ENCODE data around the gene FOLR2.
"Not testable (repeated sequence)": the region's sequence is repeated elsewhere in the genome, so short reads cannot be mapped to it uniquely, and the experiment has no call there.

The FOLR2 gene

DNA sequence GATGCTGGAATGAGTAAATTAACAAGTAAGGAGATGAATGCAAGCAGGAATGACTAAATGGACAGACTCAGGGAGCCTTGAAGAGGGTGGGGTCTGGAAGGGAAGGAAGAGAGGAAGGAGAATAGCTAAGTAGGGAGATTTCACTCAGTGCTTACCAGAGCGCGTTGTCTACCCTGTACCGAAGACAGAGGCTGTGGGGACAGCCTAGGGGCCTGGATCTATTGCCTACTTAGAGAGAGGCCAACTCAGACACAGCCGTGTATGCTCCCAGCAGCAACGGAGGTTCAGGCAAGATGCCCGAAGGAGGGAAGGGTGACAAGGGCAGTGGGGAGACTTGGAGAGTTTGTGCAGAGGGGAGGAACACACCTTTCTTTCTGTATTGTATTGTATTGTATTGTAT, at the start of gene FOLR2:
TSS of gene FOLR2 (plus strand) at position 157 of the 400 bp plus-strand sequence. CDS start 1,791 bp downstream, outside the sequence.
- DNase-seq (ENCODE audit: low read depth in 2 of 2) = no peak

DNA sequence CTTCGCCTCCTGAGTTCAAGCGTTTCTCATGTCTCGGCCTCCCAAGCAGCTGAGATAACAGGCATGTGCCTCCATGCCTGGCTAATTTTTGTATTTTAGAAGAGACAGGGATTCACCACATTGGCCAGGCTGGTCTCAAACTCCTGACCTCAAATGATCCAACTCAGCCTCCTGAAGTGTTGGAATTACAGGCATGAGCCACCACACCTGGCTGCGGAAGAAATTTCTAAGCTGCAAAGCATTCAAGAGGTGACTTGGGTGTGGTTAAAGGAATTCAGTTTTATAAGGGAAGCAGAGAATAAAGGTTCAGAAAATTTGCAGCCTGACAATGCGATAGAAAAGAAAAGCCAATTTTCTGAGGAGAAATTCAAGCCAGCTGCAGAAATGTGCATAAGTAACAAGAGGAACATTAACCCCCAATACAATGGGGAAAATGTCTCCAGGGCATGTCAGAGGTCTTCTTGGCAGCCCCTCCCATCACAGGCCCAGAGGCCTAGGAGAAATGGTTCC, 47.5 kb upstream of the FOLR2 start:
- DNase-seq (ENCODE audit: low read depth in 2 of 2) = not testable (repeated sequence)

DNA sequence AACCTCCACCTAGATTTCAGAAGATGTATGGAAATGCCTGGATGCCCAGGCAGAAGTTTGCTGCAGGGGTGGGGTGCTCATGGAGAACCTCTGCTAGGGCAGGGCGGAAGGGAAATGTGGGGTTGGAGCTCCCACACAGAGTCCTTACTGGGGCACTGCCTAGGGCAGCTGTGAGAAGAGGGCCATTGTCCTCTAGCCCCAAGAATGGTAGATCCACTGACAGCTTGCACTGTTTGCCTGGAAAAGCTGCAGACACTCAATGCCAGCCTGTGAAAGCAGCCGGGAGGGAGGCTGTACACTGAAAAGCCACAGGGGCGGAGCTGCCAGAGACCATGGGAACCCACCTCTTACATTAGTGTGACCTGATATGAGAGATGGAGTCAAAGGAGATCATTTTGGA, 46.8 kb upstream of the FOLR2 start:
- DNase-seq (ENCODE audit: low read depth in 2 of 2) = not testable (repeated sequence)

DNA sequence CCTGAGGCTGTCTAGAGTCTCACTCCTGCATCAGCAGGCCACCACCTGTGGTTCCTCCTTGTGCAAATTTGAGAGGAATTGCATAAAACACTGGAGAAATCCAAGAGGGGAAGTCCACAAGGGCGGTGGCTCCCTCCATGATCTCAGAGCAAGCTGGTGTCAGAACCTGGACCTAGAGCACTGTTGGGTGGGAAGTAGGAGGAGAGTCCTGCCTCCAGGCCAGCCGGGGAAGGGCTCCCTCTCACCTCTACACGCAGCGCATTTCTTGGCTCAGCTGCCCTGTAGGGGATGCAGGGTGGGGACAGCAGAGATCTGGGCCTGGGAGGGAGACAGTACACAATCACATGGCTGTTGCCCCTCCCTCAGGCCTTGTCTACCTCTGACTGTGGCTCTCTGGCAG, 44.6 kb upstream of the FOLR2 start:
- DNase-seq (ENCODE audit: low read depth in 2 of 2) = not testable (repeated sequence)

DNA sequence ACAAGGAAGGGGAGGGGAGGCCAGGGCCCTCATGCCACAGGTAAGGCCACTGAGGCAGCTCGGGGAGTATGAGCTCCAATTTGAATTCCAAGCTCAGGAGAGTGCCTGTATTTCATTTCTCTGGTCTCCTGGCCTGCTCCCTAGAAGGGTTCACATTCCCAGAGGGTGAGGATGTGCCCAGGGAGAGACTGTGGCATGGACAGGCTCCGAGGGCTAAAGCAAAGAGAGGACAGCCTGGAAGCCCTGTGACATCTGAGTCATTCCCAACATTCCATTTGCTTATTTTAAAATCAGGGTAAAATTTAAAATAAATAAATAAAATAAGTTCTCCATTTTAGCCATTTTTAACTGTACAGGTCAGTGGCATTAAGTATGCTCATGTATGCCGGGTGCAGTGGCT, 43.3 kb upstream of the FOLR2 start:
- DNase-seq (ENCODE audit: low read depth in 2 of 2) = no peak

DNA sequence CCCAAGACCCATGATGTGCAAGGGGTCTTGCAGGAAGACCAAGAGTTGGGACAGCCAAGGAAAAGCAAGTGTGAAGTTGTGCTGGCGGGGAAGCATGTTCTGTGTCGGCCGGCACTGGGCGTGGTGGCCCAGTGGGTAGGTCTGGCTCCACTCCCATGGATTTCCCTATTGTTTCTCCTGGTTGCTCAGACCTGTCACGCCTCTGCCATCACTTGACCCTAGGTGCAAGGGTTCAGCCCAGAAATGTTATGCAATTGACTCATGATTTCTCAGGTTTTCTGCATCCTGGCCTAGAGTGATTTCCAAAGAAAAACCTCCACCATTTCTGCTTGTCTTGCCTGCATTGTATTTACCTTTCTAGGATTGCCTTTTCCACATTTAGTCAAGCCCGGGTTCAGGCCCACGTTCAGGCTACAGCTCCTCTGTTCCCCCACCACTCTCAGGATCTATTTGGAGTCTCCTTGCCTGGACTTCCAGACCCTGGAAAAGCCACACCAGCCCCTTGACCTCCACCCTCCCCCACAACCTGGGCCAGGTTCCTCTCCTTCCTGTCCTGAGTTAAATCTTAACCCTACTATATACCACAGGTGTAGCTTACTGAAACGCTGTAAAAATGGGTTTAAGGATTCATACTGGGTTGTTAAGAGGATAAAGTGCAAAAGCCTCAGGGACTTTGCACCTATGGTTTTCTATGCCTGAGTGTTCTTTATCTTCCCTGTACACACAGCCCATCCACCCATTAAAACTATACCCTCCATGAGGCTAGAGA, 42.1 kb upstream of the FOLR2 start:
- DNase-seq (ENCODE audit: low read depth in 2 of 2) = no peak

DNA sequence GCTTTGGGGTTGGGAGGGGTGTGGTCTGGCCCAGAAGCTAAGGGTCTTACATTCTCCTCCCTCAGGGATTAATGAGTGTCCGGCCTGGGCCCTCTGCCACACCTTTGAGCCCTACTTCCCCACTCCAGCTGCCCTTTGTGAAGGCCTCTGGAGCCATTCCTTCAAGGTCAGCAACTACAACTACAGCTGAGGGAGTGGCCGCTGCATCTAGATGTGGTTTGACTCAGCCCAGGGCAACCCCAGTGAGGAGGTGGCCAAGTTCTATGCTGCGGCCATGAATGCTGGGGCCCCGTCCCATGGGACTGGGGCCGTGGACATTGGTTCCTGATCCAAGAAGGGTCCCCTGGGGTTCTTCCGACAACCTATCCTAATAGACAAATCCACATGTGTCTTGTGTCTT, 38.9 kb upstream of the FOLR2 start:
- DNase-seq (ENCODE audit: low read depth in 2 of 2) = no peak

DNA sequence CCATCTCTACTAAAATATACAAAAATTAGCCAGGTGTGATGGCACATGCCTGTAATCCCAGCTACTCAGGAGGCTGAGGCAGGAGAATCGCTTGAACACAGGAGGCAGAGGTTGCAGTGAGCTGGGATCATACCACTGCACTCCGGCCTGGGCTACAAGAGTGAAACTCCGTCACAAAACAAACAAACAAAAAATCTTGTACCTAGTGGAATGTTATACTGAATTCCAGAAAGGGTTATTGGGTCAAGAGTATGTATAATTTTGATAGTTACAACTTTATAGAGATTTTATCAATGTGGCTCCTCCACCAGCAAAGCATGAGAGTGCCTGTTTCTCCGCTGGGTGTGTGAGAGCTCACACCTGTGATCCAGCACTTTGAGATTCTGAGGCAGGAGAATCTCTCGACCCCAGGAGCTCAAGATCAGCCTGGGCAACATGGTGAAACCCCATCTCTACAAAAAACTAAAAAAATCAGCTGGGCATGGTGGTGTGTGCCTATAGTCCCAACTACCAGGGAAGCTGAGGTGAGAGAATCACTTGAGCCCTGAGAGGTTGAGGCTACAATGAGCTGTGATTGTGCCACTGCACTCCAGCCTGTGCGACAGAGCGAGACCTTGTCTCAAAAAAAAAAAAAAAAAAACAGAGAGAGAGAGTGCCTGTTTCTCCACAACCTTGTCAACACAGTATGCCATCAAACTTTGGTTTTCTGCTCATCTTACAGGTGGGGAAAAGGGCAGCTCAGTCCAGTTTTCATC, 37.4 kb upstream of the FOLR2 start:
- no peak for DNase-seq (ENCODE audit: low read depth in 2 of 2)

DNA sequence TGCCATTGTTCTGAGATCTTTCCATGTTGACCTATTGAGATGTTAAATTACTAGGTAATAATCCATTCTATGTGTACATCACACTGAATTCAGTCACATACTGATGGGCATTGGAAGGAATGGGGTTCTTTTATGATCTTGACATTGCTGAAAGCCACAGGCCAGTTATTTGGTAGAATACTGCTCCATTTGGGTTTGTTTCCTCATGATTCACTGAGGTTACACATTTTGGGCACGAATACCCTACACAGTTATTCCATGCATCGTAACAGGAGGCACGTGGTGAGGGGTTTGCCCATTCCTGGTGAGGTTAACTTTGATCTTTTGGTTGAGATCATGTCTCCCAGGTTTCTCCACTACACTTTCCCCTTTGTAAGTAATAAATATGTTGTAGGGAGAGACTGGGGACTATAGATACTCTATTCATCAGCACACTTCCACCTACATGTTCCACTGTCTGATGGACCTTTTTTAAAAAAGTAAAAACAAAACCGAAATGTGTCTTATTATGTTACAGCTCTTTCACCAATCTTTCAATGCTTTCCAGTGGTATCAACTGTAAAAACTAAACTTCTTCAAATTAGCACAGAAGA, 36.7 kb upstream of the FOLR2 start:
- no peak for DNase-seq (ENCODE audit: low read depth in 2 of 2)

DNA sequence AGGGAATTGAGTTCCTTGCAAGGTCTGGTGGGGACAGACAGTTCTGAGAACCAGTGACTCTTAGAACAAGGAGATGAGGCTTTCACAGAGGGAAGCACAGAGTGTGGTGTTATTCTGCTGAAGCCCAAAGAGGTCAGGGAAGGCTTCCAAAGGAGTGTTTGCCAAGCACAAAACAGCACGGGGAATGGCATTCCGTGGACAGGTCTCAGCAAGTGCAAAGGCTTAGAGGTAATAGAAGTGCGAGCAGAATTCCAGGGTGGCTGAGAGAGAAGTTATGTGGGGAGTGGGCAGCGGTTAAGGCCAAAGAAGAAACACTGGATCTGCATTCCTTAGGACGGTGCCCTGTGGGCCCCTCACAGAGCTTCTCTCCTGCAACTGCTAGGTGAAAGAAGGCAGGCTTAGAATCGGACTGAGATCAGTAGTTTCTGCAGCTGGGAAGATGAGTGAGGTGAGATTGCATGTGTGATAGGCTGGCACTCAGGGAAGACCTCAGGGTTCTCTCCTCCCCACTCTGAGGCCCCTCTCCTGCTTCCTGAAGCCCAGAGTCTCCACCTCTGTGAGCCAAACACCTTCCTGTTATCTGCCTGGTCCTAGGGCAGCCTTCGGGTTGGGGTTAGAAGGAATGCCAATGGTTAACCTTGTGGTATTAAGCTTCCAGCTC, 35.6 kb upstream of the FOLR2 start:
- DNase-seq (ENCODE audit: low read depth in 2 of 2) = not testable (repeated sequence)

DNA sequence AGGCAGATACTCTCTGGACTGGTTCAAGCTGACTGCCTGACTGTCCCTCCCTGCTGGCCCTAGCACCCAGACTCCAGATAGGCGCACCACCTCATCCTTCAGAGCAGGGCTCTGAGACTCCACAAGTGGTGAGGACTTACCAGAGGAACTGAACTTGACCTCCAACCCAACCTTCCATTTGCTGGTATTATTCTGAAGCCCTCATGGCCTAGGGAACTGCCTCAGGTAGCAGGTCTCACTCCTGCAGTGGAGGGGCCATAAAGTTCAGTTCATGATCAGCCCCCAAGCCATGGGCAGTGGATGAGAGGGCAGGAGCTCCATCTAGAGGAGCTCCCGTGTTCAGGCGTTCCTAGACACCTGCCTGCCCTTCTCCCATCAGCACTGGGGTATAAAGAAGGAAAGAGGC, 35.0 kb upstream of the FOLR2 start:
- not testable (repeated sequence) for DNase-seq (ENCODE audit: low read depth in 2 of 2)

DNA sequence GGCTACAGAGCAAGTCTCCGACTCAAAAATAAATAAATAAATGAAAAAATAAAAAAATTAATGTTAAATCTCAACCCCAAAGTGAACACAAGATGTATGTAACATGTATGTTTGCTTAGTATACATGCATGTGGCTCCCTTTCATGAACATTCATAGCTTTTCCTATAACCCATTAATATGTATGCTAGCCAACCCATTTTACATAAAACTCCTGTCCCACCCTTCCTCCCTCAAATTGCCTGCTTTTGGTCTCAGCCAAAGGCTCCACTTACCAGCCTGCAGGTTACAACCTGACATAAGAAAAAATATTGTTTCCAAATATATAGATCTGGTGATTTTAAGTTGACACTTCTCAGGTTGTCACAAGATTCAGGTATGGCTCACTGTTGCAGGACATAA, 28.3 kb upstream of the FOLR2 start:
- DNase-seq (ENCODE audit: low read depth in 2 of 2) = no peak

DNA sequence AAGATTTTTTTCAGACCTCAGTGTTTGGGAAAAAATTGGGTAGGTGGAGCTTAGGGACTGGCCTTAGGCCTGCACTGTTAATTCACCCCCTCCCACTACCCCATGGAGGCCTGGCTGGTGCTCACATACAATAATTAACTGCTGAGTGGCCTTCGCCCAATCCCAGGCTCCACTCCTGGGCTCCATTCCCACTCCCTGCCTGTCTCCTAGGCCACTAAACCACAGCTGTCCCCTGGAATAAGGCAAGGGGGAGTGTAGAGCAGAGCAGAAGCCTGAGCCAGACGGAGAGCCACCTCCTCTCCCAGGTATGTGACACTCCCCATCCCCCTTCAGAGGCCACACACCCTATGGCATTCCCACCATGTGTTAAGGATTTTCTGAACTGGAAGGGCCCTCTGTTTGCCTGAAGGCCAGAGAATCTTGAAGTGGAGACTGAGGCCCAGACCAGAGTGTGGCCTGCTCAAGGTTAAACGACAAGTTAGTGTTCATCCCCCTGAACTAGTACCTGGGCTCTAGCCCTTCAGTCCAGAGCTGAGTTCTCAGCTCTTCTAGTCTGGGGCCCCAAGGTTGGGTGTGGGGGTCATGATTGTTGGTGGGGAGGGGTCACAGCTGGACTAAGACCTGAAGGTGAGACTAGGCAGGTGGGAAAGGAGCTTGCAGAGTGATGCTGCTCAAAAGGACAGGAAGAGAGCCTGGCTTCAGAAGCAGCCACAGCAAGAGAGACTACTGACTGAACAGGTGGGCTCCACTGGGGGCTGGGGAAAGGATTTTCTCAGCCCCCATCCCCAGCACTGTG, 26.9 kb upstream of the FOLR2 start:
- no peak for DNase-seq (ENCODE audit: low read depth in 2 of 2)

DNA sequence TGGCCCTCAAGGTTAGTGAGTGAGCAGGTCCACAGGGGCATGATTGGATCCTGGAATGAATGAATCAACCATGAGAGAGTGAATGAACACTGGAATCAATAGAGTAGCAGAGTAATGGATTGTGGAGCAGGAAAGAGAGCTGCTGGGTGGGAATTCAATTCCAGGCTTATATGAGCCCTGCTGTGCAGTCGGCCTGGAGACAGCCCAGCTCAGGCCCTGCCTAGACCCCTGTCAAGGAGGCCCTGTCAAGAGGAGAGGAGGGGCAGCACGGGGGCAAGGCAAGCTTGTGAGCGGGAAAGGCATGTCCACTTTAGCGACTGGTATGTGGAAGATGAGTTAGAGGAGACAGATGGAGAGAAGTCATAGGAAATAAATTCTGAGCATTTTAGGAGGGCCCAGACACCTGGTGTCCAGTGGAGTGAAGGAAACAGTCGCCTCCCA, 25.9 kb upstream of the FOLR2 start:
- DNase-seq (ENCODE audit: low read depth in 2 of 2) = no peak

DNA sequence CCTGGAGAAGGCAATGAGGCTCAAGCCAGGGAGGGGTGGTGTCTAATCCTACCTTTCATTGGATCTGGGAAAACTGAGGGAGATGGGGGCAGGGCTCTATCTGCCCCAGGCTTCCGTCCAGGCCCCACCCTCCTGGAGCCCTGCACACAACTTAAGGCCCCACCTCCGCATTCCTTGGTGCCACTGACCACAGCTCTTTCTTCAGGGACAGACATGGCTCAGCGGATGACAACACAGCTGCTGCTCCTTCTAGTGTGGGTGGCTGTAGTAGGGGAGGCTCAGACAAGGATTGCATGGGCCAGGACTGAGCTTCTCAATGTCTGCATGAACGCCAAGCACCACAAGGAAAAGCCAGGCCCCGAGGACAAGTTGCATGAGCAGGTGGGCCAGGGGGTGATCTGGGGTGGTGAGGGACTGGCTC, 24.6 kb upstream of the FOLR2 start, which contains the start of gene FOLR1:
TSS of gene FOLR1 (plus strand) at position 180 of the 421 bp plus-strand sequence. CDS start at position 214, 34 bp downstream.
- DNase-seq (ENCODE audit: low read depth in 2 of 2) = no peak

DNA sequence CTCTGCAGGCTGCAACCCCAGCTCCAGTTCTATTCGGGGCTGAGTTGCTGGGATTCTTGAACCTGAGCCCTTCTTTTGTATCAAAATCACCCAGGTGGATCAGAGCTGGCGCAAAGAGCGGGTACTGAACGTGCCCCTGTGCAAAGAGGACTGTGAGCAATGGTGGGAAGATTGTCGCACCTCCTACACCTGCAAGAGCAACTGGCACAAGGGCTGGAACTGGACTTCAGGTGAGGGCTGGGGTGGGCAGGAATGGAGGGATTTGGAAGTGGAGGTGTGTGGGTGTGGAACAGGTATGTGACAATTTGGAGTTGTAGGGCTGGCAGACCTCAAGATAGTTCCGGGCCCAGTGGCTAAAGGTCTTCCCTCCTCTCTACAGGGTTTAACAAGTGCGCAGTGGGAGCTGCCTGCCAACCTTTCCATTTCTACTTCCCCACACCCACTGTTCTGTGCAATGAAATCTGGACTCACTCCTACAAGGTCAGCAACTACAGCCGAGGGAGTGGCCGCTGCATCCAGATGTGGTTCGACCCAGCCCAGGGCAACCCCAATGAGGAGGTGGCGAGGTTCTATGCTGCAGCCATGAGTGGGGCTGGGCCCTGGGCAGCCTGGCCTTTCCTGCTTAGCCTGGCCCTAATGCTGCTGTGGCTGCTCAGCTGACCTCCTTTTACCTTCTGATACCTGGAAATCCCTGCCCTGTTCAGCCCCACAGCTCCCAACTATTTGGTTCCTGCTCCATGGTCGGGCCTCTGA, 20.9 kb upstream of the FOLR2 start:
- no peak for DNase-seq (ENCODE audit: low read depth in 2 of 2)

DNA sequence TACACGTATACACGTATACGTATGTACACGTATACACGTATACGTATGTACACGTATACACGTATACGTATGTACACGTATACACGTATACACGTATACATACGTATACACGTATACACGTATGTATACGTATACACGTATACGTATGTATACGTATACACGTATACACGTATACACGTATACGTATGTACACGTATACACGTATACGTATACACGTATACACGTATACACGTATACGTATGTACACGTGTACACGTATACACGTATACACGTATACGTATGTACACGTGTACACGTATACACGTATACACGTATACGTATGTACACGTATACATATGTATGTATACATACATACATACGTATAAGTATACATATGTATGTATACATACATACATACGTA, 15.1 kb upstream of the FOLR2 start:
- not testable (repeated sequence) for DNase-seq (ENCODE audit: low read depth in 2 of 2)

DNA sequence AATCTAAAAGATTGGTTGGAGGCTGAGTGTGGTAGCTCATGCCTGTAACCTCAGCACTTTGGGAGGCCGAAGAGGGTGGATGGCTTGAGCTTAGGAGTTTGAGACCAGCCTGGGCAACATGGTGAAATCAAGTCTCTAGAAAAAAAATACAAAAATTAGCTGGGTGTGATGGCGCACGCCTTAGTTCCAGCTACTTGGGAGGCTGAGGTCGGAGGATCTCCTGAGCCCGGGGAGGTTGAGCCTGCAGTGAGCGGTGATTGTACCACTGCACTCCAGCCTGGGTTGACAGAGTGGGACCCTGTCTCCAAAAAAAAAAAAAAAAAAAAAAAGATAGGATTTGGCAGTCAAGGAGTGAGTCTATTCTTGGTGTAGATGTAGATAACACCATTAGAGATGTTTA, 14.0 kb upstream of the FOLR2 start:
- no peak for DNase-seq (ENCODE audit: low read depth in 2 of 2)

DNA sequence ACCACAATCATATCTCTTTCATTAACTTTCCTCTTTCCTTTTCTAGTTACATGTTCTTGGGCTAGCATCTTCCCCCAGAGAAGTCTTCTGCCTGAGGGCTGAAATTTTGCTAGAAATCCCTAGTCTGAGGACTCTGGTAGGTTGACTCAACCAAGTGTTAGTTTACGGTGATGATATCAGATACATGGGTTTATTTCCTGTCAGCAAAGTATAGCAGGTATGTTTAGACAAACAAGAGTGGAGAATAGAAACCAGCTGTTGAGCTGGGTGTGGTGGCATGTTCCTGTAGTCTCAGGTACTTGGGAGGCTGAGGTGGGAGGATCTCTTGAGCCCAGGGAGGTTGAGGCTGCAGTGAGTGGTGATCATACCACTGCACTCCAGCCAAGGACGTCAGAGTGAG, 13.4 kb upstream of the FOLR2 start:
- no peak for DNase-seq (ENCODE audit: low read depth in 2 of 2)

DNA sequence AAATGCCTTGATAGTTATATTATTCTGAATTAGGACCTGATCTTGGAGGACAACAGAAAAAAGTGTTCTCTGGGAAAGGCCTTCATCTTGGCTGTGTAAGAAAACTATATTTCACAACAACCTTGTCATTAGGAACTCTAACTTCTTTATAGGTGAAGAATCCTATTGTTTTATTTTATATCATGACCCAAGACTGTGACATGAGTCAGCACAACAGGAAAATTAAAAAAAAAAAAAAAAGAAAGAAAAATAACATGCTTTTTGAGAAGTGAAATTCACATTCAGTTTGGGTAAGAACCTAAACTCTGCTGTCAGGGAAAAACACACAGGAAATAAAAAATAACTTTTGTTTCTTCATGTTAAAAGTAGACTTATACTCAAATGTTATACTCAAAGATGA, 11.7 kb upstream of the FOLR2 start:
- DNase-seq (ENCODE audit: low read depth in 2 of 2) = no peak

All from stimulated activated CD4-positive, alpha-beta T cell treated with anti-CD3 and anti-CD28 coated beads, Interleukin-1b, Interleukin-23, amount 100 ng/mL, for 1 hour (primary cell).